Neutrophil (primary cell): ENCODE results near the gene NKX2-3.

Experiments
- H3K27ac ChIP-seq: fragments of 200-600 bp; sonication (generic); 2 replicates; pipeline ENCODE4 v1.5.1; 2016; ENCODE audit warnings: mild to moderate bottlenecking, moderate library complexity
- H3K27me3 ChIP-seq: fragments of 200-600 bp; sonication (generic); 2 replicates; pipeline ENCODE4 v1.6.0; 2016; ENCODE audit warnings: mild to moderate bottlenecking
- H3K36me3 ChIP-seq: fragments of 200-600 bp; sonication (generic); 2 replicates; pipeline ENCODE4 v1.5.1; 2017
- H3K4me1 ChIP-seq, 2 experiments: fragments of 200-600 bp in 1 of 2; sonication (generic) in 1 of 2; 1 replicate in 1 of 2; 2 replicates in 1 of 2; pipeline versions ENCODE4 v1.5.1 to v1.6.1; 2013 to 2016; ENCODE audit warnings: low read depth in 1 of 2, low read length in 1 of 2, mild to moderate bottlenecking in 1 of 2, moderate library complexity in 1 of 2; ENCODE audit not compliant: control insufficient read depth in 1 of 2, insufficient read depth in 1 of 2
- H3K4me3 ChIP-seq, 2 experiments: fragments of 200-600 bp in 1 of 2; sonication (generic) in 1 of 2; 1 replicate in 1 of 2; 2 replicates in 1 of 2; pipeline ENCODE4 v1.5.1; 2013 to 2016; ENCODE audit warnings: low read depth in 1 of 2, low read length in 1 of 2, mild to moderate bottlenecking in 1 of 2, moderate library complexity in 1 of 2
- H3K9me3 ChIP-seq: fragments of 200-600 bp; sonication (generic); 2 replicates; pipeline ENCODE4 v1.5.1; 2016
- TF ChIP-seq, protein P1 (sequence below): fragments of 200-600 bp; sonication (generic); IDR thresholded peaks from 2 replicates; pipeline ENCODE4 v1.5.1; 2016; ENCODE audit warnings: antibody characterized with exemption

Gene NKX2-3

GRCh38 chr10:99506416-99506815 is 26.3 kb upstream of the NKX2-3 start:
- no peaks in the 10 kb centered on the region for H3K9me3 ChIP-seq
- no peak overlapping the region for H3K27ac ChIP-seq
- TF ChIP-seq, protein P1, sequence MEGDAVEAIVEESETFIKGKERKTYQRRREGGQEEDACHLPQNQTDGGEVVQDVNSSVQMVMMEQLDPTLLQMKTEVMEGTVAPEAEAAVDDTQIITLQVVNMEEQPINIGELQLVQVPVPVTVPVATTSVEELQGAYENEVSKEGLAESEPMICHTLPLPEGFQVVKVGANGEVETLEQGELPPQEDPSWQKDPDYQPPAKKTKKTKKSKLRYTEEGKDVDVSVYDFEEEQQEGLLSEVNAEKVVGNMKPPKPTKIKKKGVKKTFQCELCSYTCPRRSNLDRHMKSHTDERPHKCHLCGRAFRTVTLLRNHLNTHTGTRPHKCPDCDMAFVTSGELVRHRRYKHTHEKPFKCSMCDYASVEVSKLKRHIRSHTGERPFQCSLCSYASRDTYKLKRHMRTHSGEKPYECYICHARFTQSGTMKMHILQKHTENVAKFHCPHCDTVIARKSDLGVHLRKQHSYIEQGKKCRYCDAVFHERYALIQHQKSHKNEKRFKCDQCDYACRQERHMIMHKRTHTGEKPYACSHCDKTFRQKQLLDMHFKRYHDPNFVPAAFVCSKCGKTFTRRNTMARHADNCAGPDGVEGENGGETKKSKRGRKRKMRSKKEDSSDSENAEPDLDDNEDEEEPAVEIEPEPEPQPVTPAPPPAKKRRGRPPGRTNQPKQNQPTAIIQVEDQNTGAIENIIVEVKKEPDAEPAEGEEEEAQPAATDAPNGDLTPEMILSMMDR = no peak
- no peak overlapping the region for H3K4me3 ChIP-seq
- peaks cover 35% of the 10 kb centered on the region for H3K27me3 ChIP-seq
- no peaks in the 10 kb centered on the region for H3K4me1 ChIP-seq
- H3K36me3 ChIP-seq = no peaks in the 10 kb centered on the region

DNA sequence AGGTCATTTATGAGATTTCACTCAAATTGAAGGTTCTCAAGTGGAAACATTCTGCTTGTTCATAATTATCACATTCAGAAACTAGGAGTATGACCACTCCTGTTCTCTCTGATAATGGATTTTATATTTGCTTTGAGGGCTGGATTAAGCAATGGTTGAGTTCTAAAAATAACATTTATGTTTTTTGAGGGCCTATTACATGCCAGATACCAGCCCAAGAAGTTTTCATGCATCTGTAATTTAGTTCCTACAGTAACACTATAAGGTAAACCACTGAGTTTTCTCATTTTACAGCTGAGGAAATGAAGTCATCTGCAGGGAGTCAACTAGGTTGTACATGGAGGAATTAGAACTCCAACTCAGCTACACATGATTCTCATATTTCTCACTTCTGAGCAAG is 25.5 kb upstream of the NKX2-3 start:
- TF ChIP-seq, protein P1 = no peak
- H3K36me3 ChIP-seq = no peaks in the 10 kb centered on the region
- no peaks in the 10 kb centered on the region for H3K4me1 ChIP-seq
- H3K27ac ChIP-seq = no peak overlapping the region
- no peak overlapping the region for H3K4me3 ChIP-seq
- H3K9me3 ChIP-seq = no peaks in the 10 kb centered on the region
- H3K27me3 ChIP-seq = peaks cover 40% of the 10 kb centered on the region

DNA sequence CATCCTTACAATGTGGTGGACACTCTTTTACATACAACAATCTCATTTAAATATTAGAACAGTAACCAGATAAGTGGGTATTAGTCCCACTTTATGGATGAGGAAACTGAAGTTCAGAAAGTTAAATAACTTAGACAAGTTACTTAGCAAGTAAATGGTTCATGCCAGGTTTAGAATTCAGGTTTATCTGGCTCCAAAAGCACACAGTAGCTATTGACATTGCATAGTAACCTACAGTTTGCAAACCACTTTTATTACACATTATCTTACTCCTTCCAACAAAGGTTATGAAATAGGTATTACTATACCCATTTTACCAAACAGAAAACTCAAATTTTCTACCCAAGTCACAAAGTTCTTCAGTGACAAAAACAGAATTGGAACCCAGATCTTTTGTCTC is 19.7 kb upstream of the NKX2-3 start:
- Histone ChIP-seq H3K36me3 (no peaks in the 10 kb centered on the region), H3K4me3 (no peak overlapping the region), H3K27ac (no peak overlapping the region), H3K27me3 (peaks cover 63% of the 10 kb centered on the region), H3K9me3 (no peaks in the 10 kb centered on the region), H3K4me1 (no peaks in the 10 kb centered on the region)
- TF ChIP-seq, protein P1 = no peak

DNA sequence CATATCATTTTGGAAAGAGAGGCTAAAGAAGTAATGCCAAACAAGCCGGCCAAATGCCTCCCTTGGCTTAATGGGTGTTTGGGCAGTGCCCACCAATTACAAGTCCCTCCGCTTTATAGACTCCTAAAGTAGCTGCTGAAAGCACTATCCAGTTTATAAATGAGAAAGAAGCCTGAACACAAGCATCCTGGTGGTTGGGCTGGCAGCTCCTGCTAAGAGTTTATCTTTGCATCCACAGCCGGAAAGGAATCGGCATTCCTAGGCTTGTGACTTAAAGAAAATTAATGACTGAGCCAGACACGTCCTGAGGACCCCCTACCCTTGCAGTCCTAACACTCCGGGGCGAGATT is 13.1 kb upstream of the NKX2-3 start:
- H3K27ac ChIP-seq = no peak overlapping the region
- no peak overlapping the region for H3K4me3 ChIP-seq
- peaks cover 8 to 20% of the 10 kb centered on the region in 2 experiments for H3K4me1 ChIP-seq
- H3K27me3 ChIP-seq = peaks cover 90% of the 10 kb centered on the region
- H3K36me3 ChIP-seq = no peaks in the 10 kb centered on the region
- no peaks in the 10 kb centered on the region for H3K9me3 ChIP-seq
- TF ChIP-seq, protein P1 = no peak

DNA sequence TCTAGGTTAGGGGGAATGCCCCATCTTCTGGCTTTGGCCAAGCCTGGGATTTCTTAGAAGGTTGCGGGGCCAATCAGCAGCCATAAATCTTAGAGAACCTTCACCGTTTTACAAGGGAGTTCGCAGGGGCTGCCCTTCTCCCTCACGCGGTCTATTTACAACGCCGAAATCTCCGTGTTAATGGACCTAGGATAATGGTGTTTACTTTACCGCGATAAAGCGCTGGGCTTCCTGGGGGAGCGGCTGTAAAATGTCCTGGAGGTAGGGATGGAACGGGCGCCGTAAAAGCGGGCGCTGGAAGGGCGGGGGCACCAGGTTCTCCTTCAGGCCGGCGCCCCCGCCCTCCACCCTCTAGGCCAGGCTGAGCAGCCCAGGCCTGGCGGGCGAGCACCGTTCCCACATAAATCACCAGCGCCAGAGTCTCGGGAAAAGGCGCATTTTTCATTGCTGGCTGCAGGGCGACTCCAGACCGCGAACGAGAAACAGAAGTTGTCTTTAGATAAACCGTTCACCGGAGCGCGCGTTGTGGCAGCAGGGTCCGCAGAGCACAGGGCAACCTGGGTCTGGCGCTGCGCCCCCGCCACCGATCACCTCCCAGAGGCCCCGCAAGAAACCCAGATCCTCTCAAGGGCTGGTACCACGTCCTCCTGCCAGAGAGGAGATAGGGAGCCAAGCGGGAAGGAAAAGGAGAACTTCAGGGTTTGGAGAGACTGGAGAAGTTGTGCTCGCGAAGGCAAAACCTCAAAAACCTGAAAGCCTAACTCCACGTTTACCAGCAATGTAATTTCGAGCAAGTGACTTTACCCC is 12.5 kb upstream of the NKX2-3 start:
- TF ChIP-seq, protein P1 = no peak
- Histone ChIP-seq H3K27me3 (peaks cover 90% of the 10 kb centered on the region), H3K4me3 (no peak overlapping the region), H3K4me1 (peaks cover 8 to 20% of the 10 kb centered on the region in 2 experiments), H3K9me3 (no peaks in the 10 kb centered on the region), H3K36me3 (no peaks in the 10 kb centered on the region), H3K27ac (no peak overlapping the region)
